Spleen (tissue), 7 donors: ENCODE results near the gene BTBD2.

Experiments
- POLR2A ChIP-seq, 3 donors: fragments of 450-650 bp; IDR thresholded peaks; one replicate each; pipeline ENCODE4 v1.5.1; 2017; ENCODE audit warnings: antibody characterized with exemption in 3 of 3, mild to moderate bottlenecking in 1 of 3
- TF ChIP-seq, protein P1 (sequence below), 11 experiments: fragments of 200-600 bp in 7 of 11; fragments of 450-650 bp in 4 of 11; sonication (generic) in 4 of 11; IDR thresholded peaks in 8 of 11; conservative IDR thresholded peaks in 3 of 11; 1 replicate in 7 of 11; 2 replicates in 4 of 11; pipeline versions ENCODE4 v1.4.0 to v1.8.0; 2016 to 2021; ENCODE audit warnings: antibody characterized with exemption in 11 of 11, inconsistent platforms in 4 of 11, mild to moderate bottlenecking in 1 of 11
- donor health status: DM: no; HTN: no; CAD: no; lungs with moderate emphysema.
- donor health status: DM: no; HTN: no; CAD: no.
- donor health status: DM: no; HTN: no; CAD: no.

DNA sequence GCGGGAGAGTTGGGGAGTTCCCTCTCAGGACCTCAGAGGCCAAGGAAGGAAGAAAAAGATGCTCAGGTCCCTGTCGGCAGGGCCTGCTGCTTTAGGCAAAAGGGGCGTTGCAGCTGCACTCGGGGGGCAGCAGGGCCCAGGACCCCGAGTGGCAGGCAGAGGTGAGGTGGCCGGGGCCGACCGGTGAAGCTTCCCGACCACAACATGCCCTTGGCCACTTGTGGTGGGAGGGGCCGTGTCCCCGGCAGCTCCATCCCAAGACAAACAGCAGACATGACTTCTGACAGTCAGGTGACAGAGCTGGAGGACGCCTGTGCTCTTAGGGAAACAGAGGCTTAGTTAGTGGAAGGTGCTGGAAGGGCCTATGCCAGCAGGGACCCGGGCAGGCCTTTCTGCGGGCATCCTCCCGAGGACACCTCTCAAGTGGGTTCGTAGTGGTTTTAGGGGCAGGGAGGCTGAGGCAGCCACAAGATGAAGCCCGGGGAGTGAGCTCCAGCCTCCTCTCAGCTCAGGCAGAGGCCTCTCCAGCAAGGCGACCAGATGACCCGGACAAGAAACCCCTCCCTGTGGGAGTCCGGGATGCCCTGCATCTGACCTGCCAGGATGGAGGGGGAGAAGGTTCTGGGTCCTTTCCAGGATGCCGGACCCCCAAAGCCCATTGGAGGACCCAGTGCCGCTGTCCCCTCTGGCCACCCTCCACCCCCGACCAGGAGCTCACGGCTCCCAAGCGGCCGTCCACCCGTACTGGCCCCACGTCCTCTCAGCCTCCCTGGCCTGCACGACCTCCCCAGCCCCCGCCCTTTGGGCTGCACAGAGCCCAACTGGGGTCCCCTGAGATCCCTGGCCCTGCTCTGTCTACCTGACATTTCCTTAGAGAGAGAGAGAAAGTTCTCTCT, 24.2 kb downstream of the BTBD2 start:
- TF ChIP-seq, protein P1, sequence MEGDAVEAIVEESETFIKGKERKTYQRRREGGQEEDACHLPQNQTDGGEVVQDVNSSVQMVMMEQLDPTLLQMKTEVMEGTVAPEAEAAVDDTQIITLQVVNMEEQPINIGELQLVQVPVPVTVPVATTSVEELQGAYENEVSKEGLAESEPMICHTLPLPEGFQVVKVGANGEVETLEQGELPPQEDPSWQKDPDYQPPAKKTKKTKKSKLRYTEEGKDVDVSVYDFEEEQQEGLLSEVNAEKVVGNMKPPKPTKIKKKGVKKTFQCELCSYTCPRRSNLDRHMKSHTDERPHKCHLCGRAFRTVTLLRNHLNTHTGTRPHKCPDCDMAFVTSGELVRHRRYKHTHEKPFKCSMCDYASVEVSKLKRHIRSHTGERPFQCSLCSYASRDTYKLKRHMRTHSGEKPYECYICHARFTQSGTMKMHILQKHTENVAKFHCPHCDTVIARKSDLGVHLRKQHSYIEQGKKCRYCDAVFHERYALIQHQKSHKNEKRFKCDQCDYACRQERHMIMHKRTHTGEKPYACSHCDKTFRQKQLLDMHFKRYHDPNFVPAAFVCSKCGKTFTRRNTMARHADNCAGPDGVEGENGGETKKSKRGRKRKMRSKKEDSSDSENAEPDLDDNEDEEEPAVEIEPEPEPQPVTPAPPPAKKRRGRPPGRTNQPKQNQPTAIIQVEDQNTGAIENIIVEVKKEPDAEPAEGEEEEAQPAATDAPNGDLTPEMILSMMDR (IDR thresholded peaks at IDR 0.05 in 8 of 11, conservative IDR thresholded peaks at IDR 0.05 in 3 of 11), result no peak
- no peak for TF ChIP-seq POLR2A (IDR thresholded peaks at IDR 0.05)
